Transverse colon (tissue), 4 donors: ENCODE results near the gene PCSK6.
"Not testable (repeated sequence)": the region's sequence is repeated elsewhere in the genome, so short reads cannot be mapped to it uniquely, and the experiment has no call there.

Experiments
- EP300 ChIP-seq: sonication (generic); formaldehyde crosslinking; IDR thresholded peaks from one replicate; pipeline ENCODE4 v1.6.1; 2017; ENCODE audit warnings: antibody characterized with exemption, low read depth
- POLR2A ChIP-seq: fragments of 450-650 bp; IDR thresholded peaks from one replicate; pipeline ENCODE4 v1.6.1; 2016; ENCODE audit warnings: antibody characterized with exemption, mild to moderate bottlenecking, moderate library complexity
- POLR2AphosphoS5 ChIP-seq, 3 donors: sonication (generic); formaldehyde crosslinking; IDR thresholded peaks; one replicate each; pipeline ENCODE4 v1.6.1; 2016; ENCODE audit warnings: antibody characterized with exemption in 3 of 3
- TF ChIP-seq, protein P1 (sequence below), 5 experiments: fragments of 200-600 bp in 3 of 5; fragments of 450-650 bp in 2 of 5; sonication (generic) in 3 of 5; IDR thresholded peaks; 1 replicate in 2 of 5; 2 replicates in 3 of 5; pipeline ENCODE4 v1.5.1; 2016 to 2017; ENCODE audit warnings: antibody characterized with exemption in 5 of 5, inconsistent platforms in 3 of 5, mild to moderate bottlenecking in 2 of 5, moderate library complexity in 1 of 5

DNA sequence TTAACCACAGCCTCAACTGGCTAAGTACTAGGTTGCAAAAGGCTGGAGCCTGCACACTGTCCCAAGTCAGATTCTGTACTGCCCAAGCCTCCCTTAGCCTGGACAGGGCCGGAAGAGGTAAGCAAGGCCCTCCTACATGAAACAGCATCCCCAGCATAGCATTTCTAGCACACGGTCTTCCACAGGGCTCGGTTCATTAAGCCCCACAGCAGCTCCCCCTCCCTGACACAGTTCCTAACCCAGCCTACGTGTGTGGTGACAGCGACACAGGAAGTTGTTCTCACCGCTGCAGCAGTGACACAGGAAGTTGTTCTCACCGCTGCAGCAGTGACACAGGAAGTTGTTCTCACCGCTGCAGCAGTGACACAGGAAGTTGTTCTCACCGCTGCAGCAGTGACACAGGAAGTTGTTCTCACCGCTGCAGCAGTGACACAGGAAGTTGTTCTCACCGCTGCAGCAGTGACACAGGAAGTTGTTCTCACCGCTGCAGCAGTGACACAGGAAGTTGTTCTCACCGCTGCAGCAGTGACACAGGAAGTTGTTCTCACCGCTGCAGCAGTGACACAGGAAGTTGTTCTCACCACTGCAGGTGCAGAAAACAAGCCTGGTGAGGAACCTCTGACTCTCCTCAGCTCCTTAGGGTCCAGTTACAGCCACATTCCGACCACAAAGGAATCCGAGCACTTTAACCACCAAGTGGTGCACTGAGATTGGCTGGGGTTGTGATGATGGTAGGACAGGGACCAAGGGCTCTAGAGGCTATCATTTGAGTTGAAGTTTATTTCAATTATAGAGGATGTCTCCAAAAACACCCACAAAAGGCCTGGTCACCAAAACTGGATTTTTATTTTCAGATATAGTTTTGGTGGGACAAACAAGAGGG, 155.4 kb downstream of the PCSK6 start:
- TF ChIP-seq, protein P1, sequence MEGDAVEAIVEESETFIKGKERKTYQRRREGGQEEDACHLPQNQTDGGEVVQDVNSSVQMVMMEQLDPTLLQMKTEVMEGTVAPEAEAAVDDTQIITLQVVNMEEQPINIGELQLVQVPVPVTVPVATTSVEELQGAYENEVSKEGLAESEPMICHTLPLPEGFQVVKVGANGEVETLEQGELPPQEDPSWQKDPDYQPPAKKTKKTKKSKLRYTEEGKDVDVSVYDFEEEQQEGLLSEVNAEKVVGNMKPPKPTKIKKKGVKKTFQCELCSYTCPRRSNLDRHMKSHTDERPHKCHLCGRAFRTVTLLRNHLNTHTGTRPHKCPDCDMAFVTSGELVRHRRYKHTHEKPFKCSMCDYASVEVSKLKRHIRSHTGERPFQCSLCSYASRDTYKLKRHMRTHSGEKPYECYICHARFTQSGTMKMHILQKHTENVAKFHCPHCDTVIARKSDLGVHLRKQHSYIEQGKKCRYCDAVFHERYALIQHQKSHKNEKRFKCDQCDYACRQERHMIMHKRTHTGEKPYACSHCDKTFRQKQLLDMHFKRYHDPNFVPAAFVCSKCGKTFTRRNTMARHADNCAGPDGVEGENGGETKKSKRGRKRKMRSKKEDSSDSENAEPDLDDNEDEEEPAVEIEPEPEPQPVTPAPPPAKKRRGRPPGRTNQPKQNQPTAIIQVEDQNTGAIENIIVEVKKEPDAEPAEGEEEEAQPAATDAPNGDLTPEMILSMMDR (IDR thresholded peaks at IDR 0.05): not testable (repeated sequence)
- not testable (repeated sequence) for TF ChIP-seq POLR2AphosphoS5 (IDR thresholded peaks at IDR 0.05); EP300; POLR2A
